Transverse colon (tissue), 3 donors: ENCODE measurements around the gene SCD5.

Experiments
- CTCF ChIP-seq, 5 experiments: fragments of 200-600 bp in 3 of 5; fragments of 450-650 bp in 2 of 5; sonication (generic) in 3 of 5; IDR thresholded peaks; 1 replicate in 2 of 5; 2 replicates in 3 of 5; pipeline ENCODE4 v1.5.1; 2016 to 2017; ENCODE audit warnings: antibody characterized with exemption in 5 of 5, inconsistent platforms in 3 of 5, mild to moderate bottlenecking in 2 of 5, moderate library complexity in 1 of 5
- EP300 ChIP-seq: sonication (generic); formaldehyde crosslinking; IDR thresholded peaks from one replicate; pipeline ENCODE4 v1.6.1; 2017; ENCODE audit warnings: antibody characterized with exemption, low read depth
- POLR2A ChIP-seq: fragments of 450-650 bp; IDR thresholded peaks from one replicate; pipeline ENCODE4 v1.6.1; 2016; ENCODE audit warnings: antibody characterized with exemption, mild to moderate bottlenecking, moderate library complexity

GRCh38 chr4:82761229-82761628, 37.4 kb downstream of the SCD5 start:
- no peak for TF ChIP-seq CTCF (IDR thresholded peaks at IDR 0.05)
- TF ChIP-seq POLR2A = no peak
- TF ChIP-seq EP300 = no peak
